ENCODE data around the gene USP10.

USP10 gene

GRCh38 chr16:84778720-84779119, 78.9 kb downstream of the USP10 start:
- DNase-seq: no peak

- DNase-seq: no peak
Measured at GRCh38 chr16:84780063-84780462, 80.3 kb downstream of the USP10 start.

GRCh38 chr16:84780544-84781376, 81.0 kb downstream of the USP10 start:
- DNase-seq: no peak

GRCh38 chr16:84782846-84783245, 83.0 kb downstream of the USP10 start:
- DNase-seq: no peak

- peak; percentile 34 to 85 for DNase-seq
Measured at GRCh38 chr16:84785843-84786581, 86.2 kb downstream of the USP10 start.

GRCh38 chr16:84786605-84787262, 86.9 kb downstream of the USP10 start:
- DNase-seq: no peak

- no peak for DNase-seq
Measured at GRCh38 chr16:84787263-84787622, 87.4 kb downstream of the USP10 start.

GRCh38 chr16:84788920-84789391, 89.2 kb downstream of the USP10 start:
- DNase-seq: no peak

GRCh38 chr16:84789431-84789830, 89.6 kb downstream of the USP10 start:
- DNase-seq: no peak

- no peak for DNase-seq
Measured at GRCh38 chr16:84790301-84790700, 90.5 kb downstream of the USP10 start.

GRCh38 chr16:84791088-84791487, 91.3 kb downstream of the USP10 start:
- no peak for DNase-seq

GRCh38 chr16:84791501-84791900, 91.7 kb downstream of the USP10 start:
- DNase-seq: no peak

- no peak for DNase-seq
Measured at GRCh38 chr16:84794186-84794585, 94.4 kb downstream of the USP10 start.

GRCh38 chr16:84794626-84795025, 94.8 kb downstream of the USP10 start:
- no peak for DNase-seq

GRCh38 chr16:84795329-84796053, 95.7 kb downstream of the USP10 start:
- DNase-seq: no peak

- no peak for DNase-seq
Measured at GRCh38 chr16:84800158-84800978, 100.6 kb downstream of the USP10 start.

- DNase-seq: no peak
Measured at GRCh38 chr16:84803146-84803545, 103.3 kb downstream of the USP10 start.

GRCh38 chr16:84804326-84804725, 104.5 kb downstream of the USP10 start:
- no peak for DNase-seq

- no peak for DNase-seq
Measured at GRCh38 chr16:84806256-84806889, 106.6 kb downstream of the USP10 start.

GRCh38 chr16:84806890-84807258, 107.1 kb downstream of the USP10 start:
- DNase-seq: no peak

GRCh38 chr16:84807776-84808175, 108.0 kb downstream of the USP10 start:
- no peak for DNase-seq

GRCh38 chr16:84808826-84809225, 109.0 kb downstream of the USP10 start:
- DNase-seq: no peak

Measured in NCI-H446 (cell line).